Ovary (tissue), 9 donors: ENCODE data around the gene SYT3. TPM values are rescaled to one million over a fixed set of nuclear protein-coding genes. Genes with fewer than 3 reads are reported as not detected.

Experiments used
- DNase-seq, 5 donors: peaks; one replicate each; pipeline ENCODE4 v3.0.0-alpha.2; 2019 to 2020
- H3K27ac ChIP-seq, 2 donors: fragments of 200-600 bp; one replicate each; pipeline versions ENCODE4 v1.5.1 to v1.8.0; 2019 to 2022
- H3K27me3 ChIP-seq: fragments of 200-600 bp; one replicate; pipeline ENCODE4 v1.8.0; 2022
- H3K36me3 ChIP-seq: fragments of 200-600 bp; sonication (generic); one replicate; pipeline ENCODE4 v1.5.1; 2019
- H3K4me1 ChIP-seq: one replicate; pipeline ENCODE4 v1.8.1; 2013; ENCODE audit warnings: mild to moderate bottlenecking, moderate library complexity; ENCODE audit not compliant: insufficient read depth
- H3K4me3 ChIP-seq: fragments of 200-600 bp; sonication (generic); one replicate; pipeline ENCODE4 v1.5.1; 2017
- H3K9me3 ChIP-seq, 2 donors: fragments of 200-600 bp in 1 of 2; sonication (generic) in 1 of 2; one replicate each; pipeline versions ENCODE4 v1.5.1 to v1.8.1; 2013 to 2019; ENCODE audit warnings: mild to moderate bottlenecking in 1 of 2, moderate library complexity in 1 of 2
- EP300 ChIP-seq: sonication (generic); formaldehyde crosslinking; IDR thresholded peaks from one replicate; pipeline ENCODE4 v1.6.1; 2017; ENCODE audit warnings: antibody characterized with exemption
- POLR2A ChIP-seq: fragments of 450-650 bp; IDR thresholded peaks from one replicate; pipeline ENCODE4 v1.6.1; 2017; ENCODE audit warnings: antibody characterized with exemption, mild to moderate bottlenecking, moderate library complexity
- WGBS, 3 donors: extraction: QIAGEN DNeasy Blood & Tissue Kit in 1 of 3; methylation state at CpG; one replicate each; pipeline versions ENCODE4 v1.1.5 to v1.1.7; 2013 to 2017; 5-methylcytosine and 5-hydroxymethylcytosine counted together
- intact Hi-C, 4 donors: fragments of 100-400 bp; cut with DNase I; formaldehyde crosslinking; loops; one replicate each; pipeline versions ENCODE4 v1.11.0 to v1.15.1; 2022 to 2023
- polyA plus RNA-seq, 2 donors: library from polyadenylated mRNA; stranded (reverse); fragments of 200-250 nt in 1 of 2; fragments of 350-450 nt in 1 of 2; fragmentation: Illumina TruSeq in 1 of 2; extraction: RNeasy Lipid Tissue Mini Kit (QIAGEN cat#74804) in 1 of 2; gene quantifications; one replicate each; pipeline ENCODE4 v1.2.3, GENCODE V29; 2013 to 2014
- total RNA-seq, 7 donors: library from RNA; depleted of rRNA in 2 of 7; stranded (reverse); fragments of >200 nt in 2 of 7; fragmentation: NEBNext Ultra II Directional in 3 of 7; extraction: Animal tissue kit (Norgen Biotek cat#: 25700) in 3 of 7; gene quantifications; one replicate each; pipeline versions ENCODE4 v1.1.0 to v1.2.4, GENCODE V29; 2016 to 2023
- TF ChIP-seq, protein P1 (sequence below), 3 donors: fragments of 450-650 bp in 2 of 3; fragments of 200-600 bp in 1 of 3; IDR thresholded peaks; one replicate each; pipeline versions ENCODE4 v1.5.1 to v1.8.0; 2016 to 2022; ENCODE audit warnings: antibody characterized with exemption in 3 of 3, mild to moderate bottlenecking in 1 of 3
- donor health status: DM: no; HTN: no; CAD: no; lungs with moderate emphysema.
- donor health status: DM: no; HTN: no; CAD: no.
- donor health status: Bipolar disorder and iron deficiency.
- donor health status: DM: yes; HTN: yes; CAD: no.
- donor health status: DM: no; HTN: no; CAD: no.
- donor health status: DM: yes; HTN: yes; CAD: no.

The SYT3 gene
- total and polyA plus RNA-seq, 9 donors = 0.08 to 0.32 (median 0.10) TPM; not detected in 6

DNA sequence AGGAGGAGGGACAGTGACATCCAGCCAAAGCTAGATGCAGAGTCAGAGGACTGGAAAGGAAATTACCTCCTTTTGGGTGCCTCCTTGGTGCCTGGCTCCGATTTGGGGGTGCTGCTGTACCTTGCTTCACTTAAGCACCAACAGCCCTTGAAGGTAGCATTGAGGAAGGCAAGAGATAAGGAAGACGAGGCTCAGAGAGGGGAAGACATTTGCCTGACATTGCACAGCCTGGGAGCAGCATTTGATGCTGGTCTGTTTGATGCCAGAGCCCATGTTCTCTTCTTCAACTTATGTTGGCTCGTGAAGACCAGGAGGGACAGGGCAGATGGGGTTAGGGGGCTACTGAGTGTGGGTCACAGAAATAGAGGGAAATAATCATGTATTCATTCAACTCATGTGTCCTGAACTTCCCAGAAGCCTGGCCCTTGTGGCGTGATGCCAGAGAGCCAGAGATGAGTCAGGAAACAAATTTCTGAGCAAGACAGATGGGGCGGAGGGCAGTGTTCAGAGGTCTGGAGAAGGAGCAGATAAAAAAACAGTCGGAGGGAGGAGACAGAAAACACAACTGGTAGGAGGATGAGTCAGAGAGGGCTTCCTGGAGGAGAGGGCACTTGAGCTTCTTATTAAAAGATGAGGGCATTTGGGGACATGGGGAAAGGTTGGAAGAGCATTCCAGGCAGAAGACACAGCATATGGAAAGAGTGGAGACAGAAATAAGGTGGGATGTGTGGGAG is 6.6 kb upstream of the SYT3 start:
- Histone ChIP-seq H3K27me3 (no peaks in the 10 kb centered on the region), H3K36me3 (no peaks in the 10 kb centered on the region), H3K27ac (no peak overlapping the region), H3K4me1 (no peaks in the 10 kb centered on the region), H3K9me3 (no peaks in the 10 kb centered on the region), H3K4me3 (no peak overlapping the region)
- DNase-seq = no peak
- TF ChIP-seq POLR2A (no peak), EP300 (no peak)
- TF ChIP-seq, protein P1, sequence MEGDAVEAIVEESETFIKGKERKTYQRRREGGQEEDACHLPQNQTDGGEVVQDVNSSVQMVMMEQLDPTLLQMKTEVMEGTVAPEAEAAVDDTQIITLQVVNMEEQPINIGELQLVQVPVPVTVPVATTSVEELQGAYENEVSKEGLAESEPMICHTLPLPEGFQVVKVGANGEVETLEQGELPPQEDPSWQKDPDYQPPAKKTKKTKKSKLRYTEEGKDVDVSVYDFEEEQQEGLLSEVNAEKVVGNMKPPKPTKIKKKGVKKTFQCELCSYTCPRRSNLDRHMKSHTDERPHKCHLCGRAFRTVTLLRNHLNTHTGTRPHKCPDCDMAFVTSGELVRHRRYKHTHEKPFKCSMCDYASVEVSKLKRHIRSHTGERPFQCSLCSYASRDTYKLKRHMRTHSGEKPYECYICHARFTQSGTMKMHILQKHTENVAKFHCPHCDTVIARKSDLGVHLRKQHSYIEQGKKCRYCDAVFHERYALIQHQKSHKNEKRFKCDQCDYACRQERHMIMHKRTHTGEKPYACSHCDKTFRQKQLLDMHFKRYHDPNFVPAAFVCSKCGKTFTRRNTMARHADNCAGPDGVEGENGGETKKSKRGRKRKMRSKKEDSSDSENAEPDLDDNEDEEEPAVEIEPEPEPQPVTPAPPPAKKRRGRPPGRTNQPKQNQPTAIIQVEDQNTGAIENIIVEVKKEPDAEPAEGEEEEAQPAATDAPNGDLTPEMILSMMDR (IDR thresholded peaks at IDR 0.05) = no peak
- WGBS, 3 donors = 27 to 47% (median 30%) methylated on average over 6 of the region's 6 CpGs
- intact Hi-C loops = no loop called here

DNA sequence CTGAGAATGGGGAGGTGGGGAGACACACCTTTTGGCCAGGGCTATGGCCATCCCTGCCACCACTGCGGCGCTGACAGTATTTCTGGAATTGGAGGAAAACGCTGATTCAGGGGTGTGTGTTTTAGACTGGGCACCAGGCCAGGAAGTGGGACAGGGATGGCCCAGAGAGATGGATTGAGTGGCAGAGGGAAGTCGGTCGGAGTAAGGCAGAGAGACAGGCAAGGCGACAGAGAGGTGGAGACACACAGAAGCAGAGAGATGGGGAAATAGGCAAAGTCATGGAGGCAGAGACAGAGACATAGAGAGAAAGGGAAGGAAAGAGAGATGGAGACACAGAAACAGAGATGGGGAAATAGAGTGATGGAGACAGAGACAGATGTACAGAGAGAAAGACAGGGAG is 5.4 kb upstream of the SYT3 start:
- Histone ChIP-seq H3K4me3 (no peak overlapping the region), H3K4me1 (no peaks in the 10 kb centered on the region), H3K36me3 (no peaks in the 10 kb centered on the region), H3K9me3 (no peaks in the 10 kb centered on the region), H3K27ac (no peak overlapping the region), H3K27me3 (no peaks in the 10 kb centered on the region)
- DNase-seq = no peak
- intact Hi-C loops = no loop called here
- WGBS, 3 donors = 69 to 76% (median 75%) methylated on average over 6 of the region's 6 CpGs
- TF ChIP-seq, protein P1 (IDR thresholded peaks at IDR 0.05) = no peak
- TF ChIP-seq EP300 (no peak), POLR2A (no peak)

DNA sequence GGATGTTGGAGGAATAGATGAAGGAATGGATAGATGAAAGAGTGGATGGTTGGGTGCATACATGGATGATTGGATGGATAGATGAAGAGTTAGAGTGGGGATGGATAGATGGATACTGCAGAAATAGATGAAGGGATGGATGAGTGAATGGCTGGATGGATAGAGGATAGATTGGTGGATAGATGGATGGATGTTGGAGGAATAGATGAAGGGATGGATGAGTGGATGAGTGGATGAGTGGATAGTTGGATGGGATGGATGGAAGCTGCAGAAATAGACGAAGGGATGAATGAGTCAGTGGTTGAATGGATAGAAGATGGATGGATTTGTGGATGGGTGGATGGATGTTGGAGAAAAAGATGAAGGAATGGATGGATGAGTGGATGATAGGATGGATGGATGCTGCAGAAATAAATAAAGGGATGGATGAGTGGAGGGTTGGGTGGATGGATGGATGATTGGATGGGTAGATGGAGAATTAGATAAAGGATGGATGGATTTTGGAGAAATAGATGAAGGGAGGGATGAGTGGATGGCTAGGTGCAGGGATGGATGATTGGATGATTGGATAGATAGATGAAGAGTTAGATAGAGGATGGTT is 4.7 kb upstream of the SYT3 start:
- no peak overlapping the region for H3K4me3 ChIP-seq
- no peaks in the 10 kb centered on the region for H3K27me3 ChIP-seq
- DNase-seq = no peak
- H3K9me3 ChIP-seq = no peaks in the 10 kb centered on the region
- intact Hi-C loops = no loop called here
- WGBS, 3 donors = 32 to 57% (median 53%) methylated on average over 1 of the region's 1 CpG
- no peaks in the 10 kb centered on the region for H3K36me3 ChIP-seq
- TF ChIP-seq, protein P1 (IDR thresholded peaks at IDR 0.05) = no peak
- TF ChIP-seq POLR2A (no peak), EP300 (no peak)
- H3K4me1 ChIP-seq = no peaks in the 10 kb centered on the region
- no peak overlapping the region for H3K27ac ChIP-seq

DNA sequence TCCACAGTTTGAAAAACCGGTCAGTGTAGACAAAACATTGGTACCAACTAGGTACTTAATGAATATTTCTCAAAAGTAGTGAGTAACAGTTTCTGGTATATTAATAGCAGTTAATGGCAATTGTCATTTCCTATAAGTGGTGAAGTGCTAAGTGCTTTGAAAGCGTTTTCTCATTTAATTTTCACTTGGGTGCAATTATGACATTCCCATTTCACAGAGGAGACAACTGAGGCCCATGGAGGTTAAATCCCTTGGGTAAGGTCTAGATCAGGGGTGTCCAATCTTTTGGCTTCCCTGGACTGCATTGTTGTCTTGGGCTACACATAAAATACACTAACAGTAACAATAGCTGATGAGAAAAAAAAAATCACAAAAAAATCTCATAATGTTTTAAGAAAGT is 687 bp upstream of the SYT3 start:
- no peak overlapping the region for H3K27ac ChIP-seq
- DNase-seq = no peak
- no peak overlapping the region for H3K4me3 ChIP-seq
- WGBS, 3 donors = 68 to 79% (median 68%) methylated on average over 2 of the region's 2 CpGs
- H3K4me1 ChIP-seq = no peaks in the 10 kb centered on the region
- intact Hi-C loops = no loop called here
- no peaks in the 10 kb centered on the region for H3K9me3 ChIP-seq
- no peaks in the 10 kb centered on the region for H3K27me3 ChIP-seq
- no peak for TF ChIP-seq EP300
- TF ChIP-seq, protein P1 (IDR thresholded peaks at IDR 0.05) = no peak
- TF ChIP-seq POLR2A = no peak
- no peaks in the 10 kb centered on the region for H3K36me3 ChIP-seq
